Right renal cortex interstitium (tissue), 3 donors: ENCODE results near the gene DCDC1. TPM values are rescaled to one million over a fixed set of nuclear protein-coding genes. Genes with fewer than 3 reads are reported as not detected.

Source experiments
- DNase-seq, 3 donors: peaks; one replicate each; pipeline ENCODE4 v3.0.0-alpha.2; 2013; ENCODE audit warnings: low read depth in 3 of 3, low spot score in 2 of 3
- polyA plus RNA-seq, 3 donors: library from polyadenylated mRNA; unstranded; fragments of 120-200 nt; gene quantifications; one replicate each; pipeline ENCODE4 v1.2.1, GENCODE V29; 2013; ENCODE audit not compliant: insufficient read length in 3 of 3

The DCDC1 gene
- polyA plus RNA-seq, 3 donors: 3.4 to 4.7 (median 3.6) TPM

DNA sequence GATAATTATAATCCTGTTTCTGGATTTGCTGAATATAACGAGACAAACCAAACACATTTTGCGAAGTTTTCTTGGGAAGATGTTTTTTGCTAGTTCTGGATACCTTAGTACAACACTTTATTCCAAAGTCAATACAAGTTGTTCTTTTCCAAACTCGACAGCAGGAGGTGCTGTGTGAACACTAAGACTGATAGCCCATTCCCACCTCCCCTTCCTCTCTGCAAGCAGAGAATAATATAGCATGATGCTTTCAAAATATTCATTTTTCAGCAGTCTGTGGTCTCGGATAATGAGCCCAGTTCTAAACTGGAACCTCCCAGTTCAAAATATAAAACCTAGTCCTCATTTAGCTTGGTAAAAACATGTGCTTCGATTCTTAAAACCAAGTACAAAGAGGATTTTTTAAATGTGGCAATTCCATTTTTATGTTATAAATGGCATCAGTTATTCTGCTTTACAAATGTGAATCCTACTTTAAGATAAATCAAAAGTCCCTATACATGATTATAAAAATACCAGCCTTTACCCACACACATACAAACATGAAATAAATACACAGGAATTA lies 129.1 kb downstream of the DCDC1 start:
- peak in 2 of 3 donors; percentile 15 to 29 for DNase-seq

DNA sequence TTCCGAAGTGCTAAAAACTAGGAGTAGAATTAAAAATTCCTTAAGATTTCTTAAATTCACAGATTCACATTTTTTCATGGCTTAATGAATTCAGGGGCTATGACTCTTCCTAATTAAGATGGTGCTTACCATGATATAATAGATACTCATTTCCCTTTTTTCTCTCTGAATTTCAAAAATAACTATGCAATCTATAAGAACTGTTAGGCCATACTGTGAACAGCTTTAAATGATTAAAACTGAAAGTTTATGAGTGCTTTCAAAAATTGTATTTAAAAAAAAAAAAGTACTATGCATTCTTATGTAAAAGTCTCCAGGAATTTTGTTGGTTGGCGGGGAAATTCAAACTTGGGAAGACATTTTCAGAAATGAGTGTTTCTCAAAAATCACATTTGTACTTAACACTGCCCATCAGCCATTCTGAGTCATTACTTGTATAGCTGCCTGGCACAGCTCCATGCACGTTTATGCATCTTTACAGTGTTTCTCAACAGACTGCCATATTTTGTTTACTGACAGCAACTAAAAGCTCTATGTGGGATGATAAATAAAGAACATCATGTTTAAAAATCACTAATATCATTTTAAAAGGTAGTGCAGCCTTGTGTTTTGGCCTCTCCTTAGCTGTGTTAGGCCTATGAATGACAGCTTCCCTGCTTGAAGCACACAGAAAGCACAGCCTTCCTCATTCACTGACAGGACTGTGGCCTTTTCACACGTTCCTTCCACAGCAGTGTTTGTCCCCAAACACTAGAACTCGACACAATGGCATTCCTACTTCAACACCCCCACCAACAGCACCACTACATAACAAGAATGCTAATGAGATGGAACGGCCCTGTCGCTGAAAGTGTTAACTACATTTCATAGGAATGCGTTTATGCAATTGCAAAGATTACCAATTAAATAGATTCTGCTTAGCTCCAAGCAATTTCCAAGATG lies 131.4 kb downstream of the DCDC1 start:
- no peak for DNase-seq

DNA sequence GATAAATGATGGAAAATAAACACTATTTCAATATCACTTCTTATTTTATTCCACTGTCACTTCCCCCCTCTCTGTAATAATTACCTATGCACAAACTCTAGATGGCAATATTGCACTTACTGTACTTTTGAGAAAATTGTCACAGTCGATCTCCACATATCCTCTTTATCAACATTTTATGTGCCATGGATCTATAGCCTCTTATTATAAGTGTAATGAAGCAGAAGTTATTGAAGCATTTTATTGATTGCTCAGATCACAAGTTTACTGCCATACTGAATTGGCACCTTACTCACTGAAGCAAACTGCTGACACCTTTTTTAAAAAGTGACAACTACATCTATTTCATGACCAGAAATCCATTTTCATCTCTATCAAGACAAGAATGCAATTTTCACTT lies 133.4 kb downstream of the DCDC1 start:
- DNase-seq: no peak

DNA sequence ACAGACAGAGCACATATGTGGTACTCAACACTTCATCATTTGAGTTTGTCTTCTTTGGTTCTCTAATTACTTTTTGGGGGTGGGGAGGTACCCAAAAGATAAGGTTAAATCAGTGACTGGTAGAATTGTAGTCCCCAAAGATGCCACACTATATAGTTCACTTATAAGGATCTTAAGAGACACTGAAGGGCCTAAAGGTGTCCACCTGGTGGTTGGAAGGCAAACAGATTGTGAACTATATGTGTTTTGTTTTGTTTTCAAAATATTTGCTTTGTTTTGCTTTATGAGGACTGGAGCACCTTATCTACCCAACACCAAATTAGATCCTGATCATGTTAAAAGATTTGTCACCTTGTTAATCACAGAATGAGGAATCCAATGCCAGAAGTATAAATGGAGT lies 136.1 kb downstream of the DCDC1 start:
- DNase-seq: no peak

DNA sequence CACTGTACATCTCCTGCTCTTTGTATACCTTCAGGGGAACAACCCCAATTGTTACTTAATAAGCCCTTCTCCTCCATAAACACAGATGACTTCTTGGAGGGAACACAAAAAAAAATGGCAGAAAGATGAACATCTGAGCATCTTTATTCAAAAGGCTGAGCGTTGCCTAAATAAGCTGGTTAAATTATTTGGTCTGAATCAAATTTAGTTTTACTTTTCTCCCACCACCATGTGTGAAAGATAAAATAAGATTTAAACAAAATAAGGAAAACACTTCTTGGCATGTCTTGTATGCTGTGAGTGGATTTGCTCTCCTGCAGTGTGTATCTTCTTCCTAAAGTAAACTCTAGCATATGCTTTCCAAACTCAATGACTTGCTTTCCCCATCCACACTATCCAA lies 137.9 kb downstream of the DCDC1 start:
- DNase-seq: no peak

DNA sequence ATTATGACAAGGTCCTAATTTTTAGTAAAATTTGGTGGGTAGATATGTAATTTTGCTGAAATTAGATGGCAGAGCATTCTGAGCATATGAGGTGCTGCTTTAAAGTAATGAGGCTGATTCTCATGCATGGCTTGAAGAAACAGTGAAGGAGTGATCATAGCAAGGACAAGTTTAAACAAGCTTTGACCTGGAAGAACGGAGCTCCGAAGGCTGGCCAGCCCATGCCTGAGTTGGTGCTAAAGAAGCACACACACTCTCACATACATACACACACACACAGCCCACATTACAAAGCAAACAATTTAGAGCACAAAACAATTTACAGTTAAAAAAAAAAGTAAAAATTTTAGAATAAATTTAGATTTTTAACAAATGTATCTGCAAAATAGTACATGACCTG lies 150.7 kb downstream of the DCDC1 start:
- no peak for DNase-seq

DNA sequence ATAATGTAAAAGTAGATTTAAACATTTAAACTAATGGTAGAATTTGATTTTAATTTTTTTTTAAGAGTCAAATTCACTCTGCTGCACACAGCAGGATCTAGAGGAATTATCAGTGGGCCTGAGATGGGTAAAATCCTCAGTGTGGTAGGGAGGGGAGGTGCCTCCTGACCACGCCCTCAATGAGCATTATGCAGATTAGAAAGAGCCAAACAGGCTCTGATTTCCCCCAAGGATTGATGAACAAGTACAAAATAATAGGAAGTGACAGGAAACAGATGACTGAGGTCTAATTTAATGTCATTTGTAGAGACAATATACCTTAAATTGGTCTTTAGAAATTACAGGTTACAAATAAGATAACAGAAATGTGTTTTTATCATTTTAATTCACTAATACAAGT lies 155.2 kb downstream of the DCDC1 start:
- DNase-seq: no peak

DNA sequence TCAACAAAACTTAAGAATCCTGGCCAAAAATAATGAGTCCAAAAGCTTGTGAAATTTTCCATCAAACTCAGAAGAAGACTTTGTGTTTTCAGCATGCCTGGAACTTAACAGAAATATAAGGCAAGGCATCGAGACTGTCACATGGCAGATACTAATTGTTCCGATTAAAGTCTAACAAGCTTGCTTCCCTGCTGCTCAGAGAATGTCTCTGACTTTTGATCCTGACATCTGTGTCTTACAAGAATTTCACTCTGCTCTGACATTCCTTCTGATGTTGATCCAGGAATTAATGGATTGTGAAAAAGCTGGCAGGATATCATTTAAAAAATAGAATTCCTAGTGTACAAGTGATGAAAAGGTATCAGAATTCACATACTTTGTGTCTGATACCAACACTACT lies 170.2 kb downstream of the DCDC1 start:
- no peak for DNase-seq

DNA sequence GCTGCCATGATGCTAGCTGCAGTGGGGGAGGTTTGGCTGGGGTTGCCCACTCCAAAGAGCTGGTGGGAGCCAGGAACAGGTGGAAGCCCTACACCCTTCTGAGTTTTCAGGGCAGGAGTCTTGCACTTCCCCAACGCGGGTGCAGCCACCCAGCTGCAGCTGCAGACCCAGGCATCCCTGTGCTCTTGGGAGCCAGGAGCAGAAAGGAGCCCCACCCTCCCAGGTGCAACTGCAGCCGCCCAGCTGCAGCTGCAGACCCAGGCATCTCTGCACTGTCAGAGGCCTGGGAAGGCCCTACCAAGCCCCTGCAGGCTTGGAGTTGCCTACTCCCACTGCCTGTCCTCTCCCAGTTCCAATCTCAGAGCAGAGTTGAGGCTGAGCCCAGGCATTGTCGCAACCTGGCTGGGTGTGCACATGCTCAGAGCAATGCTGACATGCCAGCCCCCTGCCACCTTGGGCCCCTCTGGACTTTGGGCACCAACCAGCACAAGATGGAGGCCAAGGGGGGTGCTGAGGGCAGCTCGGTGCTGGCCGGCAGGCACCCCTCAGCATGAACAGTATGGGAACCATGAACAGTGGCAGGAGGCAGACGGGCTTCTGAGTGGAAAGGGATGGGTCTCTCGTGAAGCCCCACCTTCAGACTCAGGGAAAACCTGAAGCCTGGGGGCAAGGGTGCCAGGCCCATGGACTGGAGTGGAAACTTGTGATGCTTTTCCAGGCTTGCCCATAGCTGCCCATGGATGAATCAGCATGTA lies 195.4 kb downstream of the DCDC1 start:
- DNase-seq: no peak

DNA sequence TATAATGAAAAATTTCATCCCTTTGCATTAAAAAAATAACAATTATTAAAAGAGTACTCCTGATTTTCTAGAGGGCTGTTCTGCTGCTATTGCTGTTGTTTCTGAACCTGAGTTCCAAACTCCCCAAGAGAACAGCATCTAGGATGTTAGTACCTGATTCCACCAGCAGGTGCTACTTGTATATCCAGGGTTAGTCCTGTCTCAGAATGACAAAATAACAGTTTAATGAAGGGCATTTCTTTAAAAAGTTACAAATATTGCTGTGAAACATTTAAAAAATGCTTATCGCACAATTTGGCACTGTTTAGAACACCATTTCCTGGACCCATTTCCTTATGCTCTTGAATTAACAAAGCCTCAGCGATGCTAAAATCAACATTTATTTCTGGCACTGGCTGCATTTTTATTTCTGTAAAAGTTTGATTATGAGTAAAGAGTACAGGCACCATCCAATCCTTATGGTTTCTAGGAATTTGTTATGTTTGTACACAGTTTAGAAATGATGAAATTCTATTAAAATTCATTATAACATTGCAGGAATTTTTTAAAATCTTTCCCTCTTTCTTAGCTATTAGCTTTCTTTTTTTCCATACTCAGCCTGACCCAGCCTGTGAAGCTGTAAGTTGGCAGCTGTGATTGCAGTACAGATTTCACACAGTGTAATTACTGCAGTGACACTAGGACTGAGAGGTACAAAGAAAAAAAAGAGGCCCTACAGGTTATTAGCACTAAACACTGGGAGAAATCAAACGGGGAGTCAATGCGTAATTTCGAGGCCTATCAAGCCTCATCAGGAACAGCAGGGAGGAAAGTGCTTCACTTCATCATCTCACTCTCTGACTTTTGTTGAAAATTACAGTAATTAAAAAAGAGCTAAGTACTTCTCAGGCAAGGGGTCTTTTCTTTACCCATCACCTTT lies 208.8 kb downstream of the DCDC1 start:
- no peak for DNase-seq

DNA sequence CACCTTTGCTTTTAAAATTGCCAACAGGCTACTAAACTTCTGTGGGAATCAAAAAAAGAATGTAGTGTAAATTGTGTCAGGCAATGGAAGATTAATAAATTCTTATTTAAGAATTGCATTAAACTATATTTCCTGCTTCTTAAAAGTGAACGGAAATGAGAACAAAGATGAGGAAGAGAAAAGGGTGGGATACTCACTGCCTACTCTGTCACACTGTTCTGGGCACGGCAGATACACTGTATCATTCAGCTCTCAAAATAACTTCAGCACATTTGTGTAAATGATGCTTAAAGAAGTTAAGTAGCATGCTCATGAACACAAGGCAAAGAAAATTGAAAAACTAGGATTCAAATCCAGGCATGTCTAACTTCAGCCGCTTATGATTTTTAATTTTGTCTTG lies 218.7 kb downstream of the DCDC1 start:
- no peak for DNase-seq

DNA sequence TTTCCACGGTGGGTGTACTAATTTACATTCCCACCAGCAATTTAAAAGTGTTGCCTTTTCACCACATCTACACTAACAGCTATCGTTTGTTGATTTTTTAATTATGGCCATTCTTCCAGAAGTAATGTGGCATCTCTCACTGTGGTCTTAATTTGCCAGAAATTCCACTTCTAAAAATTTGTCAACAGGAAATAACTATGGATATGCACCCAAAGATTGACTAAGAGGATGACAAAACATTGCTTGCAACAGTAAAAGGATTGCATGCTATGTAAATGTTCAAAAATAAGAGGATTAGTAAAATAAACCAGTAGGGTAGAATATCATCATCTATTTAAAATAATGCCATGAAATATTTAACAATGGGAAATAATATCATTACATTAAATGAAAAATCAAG lies 219.5 kb downstream of the DCDC1 start:
- no peak for DNase-seq

DNA sequence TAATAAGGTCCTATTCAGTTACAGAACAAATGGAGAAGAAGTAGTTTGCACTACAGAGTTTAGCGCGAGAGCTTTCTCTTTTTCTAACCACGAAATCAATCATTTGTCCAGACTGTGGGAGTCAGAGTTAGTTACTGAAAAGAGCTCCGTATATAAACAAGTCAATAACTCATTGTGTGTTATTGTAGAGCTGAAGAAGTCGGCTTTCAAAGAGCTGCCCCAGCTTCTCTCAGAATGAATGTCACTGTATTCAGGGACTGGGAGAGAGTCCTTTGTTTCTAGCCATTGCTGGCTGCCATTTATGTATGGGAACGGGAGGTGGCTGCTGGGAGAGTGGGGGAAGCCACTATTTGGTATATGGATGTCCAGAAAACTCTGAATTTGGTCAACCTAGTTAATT lies 227.8 kb downstream of the DCDC1 start:
- DNase-seq: peak in 2 of 3 donors; percentile 5 to 19

DNA sequence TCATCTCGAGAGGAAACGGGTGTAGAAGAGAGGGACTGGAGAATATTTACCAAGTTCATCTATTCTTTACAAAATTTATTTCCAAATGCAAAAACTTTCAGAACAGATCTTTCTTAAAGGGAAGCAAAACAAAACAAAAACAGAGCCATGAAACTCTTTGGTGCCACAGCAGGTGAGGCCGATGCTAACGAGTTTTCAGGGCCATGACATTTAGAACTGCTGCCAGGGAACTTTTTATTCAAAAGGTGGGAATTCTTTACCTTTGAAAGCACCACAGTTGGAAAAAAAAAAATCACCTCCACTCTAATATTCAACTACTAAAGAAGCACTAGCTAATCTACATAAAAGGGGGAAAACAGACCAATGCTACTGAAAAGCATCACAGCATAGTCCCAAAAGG lies 230.1 kb downstream of the DCDC1 start:
- no peak for DNase-seq

DNA sequence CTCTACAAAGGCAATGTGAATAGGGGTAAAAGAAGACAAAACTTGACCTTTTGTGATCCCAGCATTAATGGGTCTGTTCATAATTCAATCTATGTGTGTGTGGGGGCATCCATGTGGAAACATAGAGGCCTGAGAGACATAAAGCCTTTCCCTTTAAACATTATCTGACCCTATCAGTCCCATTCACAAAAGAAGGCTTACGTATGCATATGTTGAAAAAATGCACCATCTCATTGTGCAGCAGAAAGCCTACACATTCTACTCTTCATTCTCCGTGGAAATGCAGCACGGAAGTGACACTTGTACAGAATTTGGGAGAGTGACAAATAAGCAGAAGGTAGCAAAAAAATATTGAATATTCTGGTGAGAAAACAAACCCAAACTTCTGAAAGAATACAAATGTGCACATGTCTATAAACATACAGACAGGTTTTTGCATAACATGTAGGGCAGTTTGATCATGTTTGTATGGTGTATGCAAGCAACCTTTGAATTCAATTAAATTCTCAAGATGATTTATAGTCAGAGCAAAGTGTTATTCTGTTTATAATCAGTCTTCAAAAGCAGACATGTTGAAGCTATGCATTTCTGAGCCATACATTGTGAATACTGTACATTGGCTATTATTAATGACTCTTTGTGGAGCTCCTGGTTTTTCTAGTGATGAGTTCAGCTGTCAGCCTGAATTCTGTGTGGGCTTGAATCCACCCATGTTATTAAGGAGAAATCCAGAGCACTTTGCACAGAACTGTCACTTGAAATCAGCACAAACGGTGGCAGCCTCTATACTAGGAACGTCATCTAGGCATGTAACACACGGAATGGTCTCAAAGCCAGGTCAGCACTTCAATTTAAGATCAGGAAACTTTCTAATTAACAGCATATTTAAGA lies 236.8 kb downstream of the DCDC1 start:
- no peak for DNase-seq

DNA sequence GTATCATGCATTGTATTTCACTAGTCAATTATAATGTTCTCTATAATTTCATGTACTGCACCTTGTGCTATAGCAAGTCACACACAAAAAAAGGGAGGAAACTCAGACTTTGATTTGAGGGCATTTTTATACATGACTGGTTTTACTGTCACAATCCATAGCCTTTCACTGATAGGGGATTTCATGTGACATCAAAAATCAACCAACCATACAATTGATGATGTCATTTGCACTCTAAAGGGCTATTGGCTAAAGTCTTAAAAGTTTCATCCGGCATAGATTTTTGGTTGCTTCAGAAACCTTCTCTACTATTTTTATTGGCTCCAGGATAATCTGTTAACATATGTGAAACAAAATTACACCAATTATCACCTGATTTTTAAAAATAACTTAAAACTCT lies 237.8 kb downstream of the DCDC1 start:
- no peak for DNase-seq

DNA sequence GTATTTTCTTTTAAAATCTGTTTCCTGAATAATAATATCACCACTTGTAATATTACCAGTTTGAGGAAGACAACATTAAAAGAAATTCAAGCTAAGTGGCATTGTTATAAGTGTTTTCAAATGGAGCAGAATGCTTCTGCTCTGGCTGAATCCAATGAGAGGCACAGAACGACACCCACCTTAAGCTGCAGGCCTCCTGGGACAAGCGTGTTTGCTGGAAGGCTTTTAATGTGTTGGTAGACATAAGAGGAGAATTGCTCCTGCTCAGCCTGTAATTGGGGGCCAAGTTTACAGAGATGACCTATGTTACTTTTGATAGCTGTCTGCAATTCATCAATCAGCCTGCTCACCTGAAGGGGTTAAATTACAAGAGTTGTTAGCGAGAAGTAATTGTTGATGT lies 242.2 kb downstream of the DCDC1 start:
- no peak for DNase-seq

DNA sequence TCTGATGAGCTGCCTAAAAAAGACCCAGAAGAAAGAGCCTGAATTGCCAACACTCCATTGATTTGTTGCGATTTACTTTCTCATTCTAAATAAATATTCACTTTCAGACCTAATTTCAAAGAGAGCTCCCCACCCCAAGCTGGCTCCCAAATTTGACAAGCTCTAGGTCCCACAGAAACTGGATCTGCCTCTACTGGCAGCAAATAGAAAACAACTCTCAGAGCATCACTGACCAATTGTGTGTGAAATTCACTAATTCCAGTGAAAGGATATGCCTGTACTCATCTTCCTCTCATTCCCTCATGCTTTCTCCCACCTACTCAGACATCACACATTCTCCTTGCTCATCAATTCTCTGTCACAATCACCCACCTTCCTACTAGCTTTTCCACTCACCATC lies 249.1 kb downstream of the DCDC1 start:
- no peak for DNase-seq

DNA sequence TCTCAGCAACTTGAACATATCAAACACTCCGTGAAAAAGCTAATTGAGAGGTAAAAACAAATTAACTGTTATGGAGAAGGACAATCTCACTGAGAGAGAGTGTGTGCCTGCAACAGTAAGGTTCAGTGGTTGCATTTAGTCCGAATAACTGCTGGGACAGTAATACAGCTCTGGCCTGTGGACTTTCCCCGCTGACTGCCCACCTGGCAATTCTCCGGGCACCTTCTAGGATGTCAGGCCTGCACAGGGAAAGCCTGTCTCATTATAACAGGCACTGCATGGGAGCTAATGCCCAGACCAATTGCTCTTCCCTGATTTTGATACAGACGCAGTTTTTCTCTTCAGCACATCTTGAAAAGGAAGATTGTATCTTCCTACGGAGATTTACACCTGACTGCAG lies 251.0 kb downstream of the DCDC1 start:
- DNase-seq: no peak

DNA sequence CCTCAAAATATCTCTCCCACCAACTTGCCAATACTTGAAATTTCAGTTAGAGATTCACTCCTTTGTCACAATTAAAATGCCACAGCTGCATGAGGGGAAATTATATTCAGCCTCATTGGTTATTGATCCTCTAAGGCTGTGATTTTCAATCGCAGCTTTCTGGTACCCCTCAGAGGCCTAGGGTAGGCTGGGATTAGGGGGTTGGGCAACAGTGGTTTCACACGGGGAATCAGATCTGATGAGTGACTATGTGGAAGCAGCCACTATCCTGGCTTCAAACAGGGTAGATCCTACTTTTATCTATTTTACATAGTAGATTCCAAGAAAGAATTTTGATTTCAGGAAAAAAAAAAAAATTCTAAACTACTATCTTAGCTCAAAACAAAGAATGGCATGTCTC lies 252.5 kb downstream of the DCDC1 start:
- DNase-seq: no peak
